OCI-LY3 (cell line): ENCODE measurements around the gene PCBP3.

Experiments used
- H2AFZ ChIP-seq: fragments of 200-600, 300-600 bp; shearing (Covaris generic); 2 replicates; pipeline ENCODE4 v1.6.0; 2014; ENCODE audit warnings: antibody characterized with exemption, low read depth, low read length
- H3K27ac ChIP-seq: fragments of 200-600, 300-600 bp; sonication (generic); 2 replicates; pipeline ENCODE4 v1.5.1; 2014; ENCODE audit warnings: mild to moderate bottlenecking, low read length, moderate library complexity, mixed read lengths
- H3K27me3 ChIP-seq: fragments of 200-600, 300-600 bp; sonication (generic); 2 replicates; pipeline ENCODE4 v1.6.1; 2014; ENCODE audit warnings: low read depth, low read length, mixed read lengths
- H3K36me3 ChIP-seq: fragments of 200-600, 300-600 bp; sonication (generic); replicated peaks from 2 replicates; pipeline ENCODE3; 2014; ENCODE audit warnings: low read depth, low read length, mixed read lengths
- H3K4me1 ChIP-seq: fragments of 300-600, 200-600 bp; sonication (generic); 2 replicates; pipeline ENCODE4 v1.6.1; 2014; ENCODE audit warnings: low read length, mixed read lengths
- H3K4me2 ChIP-seq: fragments of 200-600, 300-600 bp; sonication (generic); 2 replicates; pipeline ENCODE4 v1.6.1; 2014; ENCODE audit warnings: low read length, mixed read lengths
- H3K4me3 ChIP-seq: fragments of 300-600, 200-600 bp; sonication (generic); 2 replicates; pipeline ENCODE4 v1.5.1; 2014; ENCODE audit warnings: antibody characterized with exemption, mild to moderate bottlenecking, low read length, moderate library complexity
- H3K79me2 ChIP-seq: fragments of 300-600, 200-600 bp; shearing (Covaris generic); 2 replicates; pipeline ENCODE4 v1.6.1; 2014; ENCODE audit warnings: mild to moderate bottlenecking, low read length, mixed read lengths
- H3K9ac ChIP-seq: fragments of 300-600, 200-600 bp; shearing (Covaris generic); 2 replicates; pipeline ENCODE4 v1.6.0; 2014; ENCODE audit warnings: mild to moderate bottlenecking, low read length, moderate library complexity
- H3K9me3 ChIP-seq: fragments of 200-600, 300-600 bp; shearing (Covaris generic); 2 replicates; pipeline ENCODE4 v1.6.1; 2014; ENCODE audit warnings: low read length, mixed read lengths; ENCODE audit not compliant: insufficient read depth
- H4K20me1 ChIP-seq: fragments of 200-600, 300-600 bp; sonication (generic); 2 replicates; pipeline ENCODE4 v1.6.1; 2016; ENCODE audit warnings: low read length, mixed read lengths; ENCODE audit not compliant: insufficient read depth
- CTCF ChIP-seq: fragments of 200-600, 300-600 bp; sonication (generic); IDR thresholded peaks from 2 replicates; pipeline ENCODE4 v1.5.1; 2014; ENCODE audit warnings: antibody characterized with exemption, low read length, low read depth
- EZH2phosphoT487 ChIP-seq: fragments of 200-600 bp; shearing (Covaris generic); IDR thresholded peaks from 2 replicates; pipeline ENCODE4 v1.6.1; 2018; ENCODE audit warnings: antibody characterized with exemption, mixed run types, low read depth

PCBP3 gene

GRCh38 chr21:45930792-45931191 is 287.3 kb downstream of the PCBP3 start:
- Histone ChIP-seq H3K27ac (peak overlapping the region; percentile 88), H3K4me1 (peaks cover 32% of the 10 kb centered on the region), H3K9me3 (peaks cover 6% of the 10 kb centered on the region; the same call in 1 of the 2 replicates), H3K27me3 (no peaks in the 10 kb centered on the region), H2AFZ (no peak overlapping the region), H3K79me2 (no peaks in the 10 kb centered on the region), H3K9ac (no peak overlapping the region; the same call in 1 of the 2 replicates), H3K36me3 (no peaks in the 10 kb centered on the region), H3K4me3 (no peak overlapping the region), H3K4me2 (no peak overlapping the region), H4K20me1 (no peaks in the 10 kb centered on the region)
- TF ChIP-seq EZH2phosphoT487, result no peak

GRCh38 chr21:45931397-45931969 is 288.0 kb downstream of the PCBP3 start:
- H3K9me3 ChIP-seq, result peaks cover 6% of the 10 kb centered on the region; the same call in 1 of the 2 replicates
- no peaks in the 10 kb centered on the region for H4K20me1 ChIP-seq
- H3K9ac ChIP-seq, result peak overlapping the region; percentile 13; the same call in 1 of the 2 replicates
- peak overlapping the region; percentile 88 for H3K27ac ChIP-seq
- H3K27me3 ChIP-seq, result no peaks in the 10 kb centered on the region
- no peak overlapping the region for H3K4me3 ChIP-seq
- peak overlapping the region; percentile 12; the same call in 1 of the 2 replicates for H3K4me2 ChIP-seq
- TF ChIP-seq CTCF (no peak), EZH2phosphoT487 (no peak)
- no peak overlapping the region for H2AFZ ChIP-seq
- no peaks in the 10 kb centered on the region for H3K36me3 ChIP-seq
- no peaks in the 10 kb centered on the region for H3K79me2 ChIP-seq
- peaks cover 32% of the 10 kb centered on the region for H3K4me1 ChIP-seq

GRCh38 chr21:45932922-45933502 is 289.5 kb downstream of the PCBP3 start:
- Histone ChIP-seq H3K4me3 (no peak overlapping the region), H3K4me1 (peaks cover 32% of the 10 kb centered on the region), H2AFZ (no peak overlapping the region), H3K4me2 (peak overlapping the region; percentile 20; the same call in 1 of the 2 replicates), H3K27ac (peak overlapping the region; percentile 88), H3K36me3 (no peaks in the 10 kb centered on the region), H3K27me3 (no peaks in the 10 kb centered on the region), H3K9ac (no peak overlapping the region), H3K79me2 (no peaks in the 10 kb centered on the region), H4K20me1 (no peaks in the 10 kb centered on the region), H3K9me3 (peaks cover 6% of the 10 kb centered on the region; the same call in 1 of the 2 replicates)
- no peak for TF ChIP-seq EZH2phosphoT487
- TF ChIP-seq CTCF, result no peak

GRCh38 chr21:45934085-45934484 is 290.6 kb downstream of the PCBP3 start:
- Histone ChIP-seq H3K27ac (peak overlapping the region; percentile 88; the same call in 1 of the 2 replicates), H3K9me3 (peaks cover 6% of the 10 kb centered on the region; the same call in 1 of the 2 replicates), H3K79me2 (no peaks in the 10 kb centered on the region), H3K36me3 (no peaks in the 10 kb centered on the region), H3K27me3 (no peaks in the 10 kb centered on the region), H3K4me2 (no peak overlapping the region), H3K4me3 (no peak overlapping the region), H4K20me1 (no peaks in the 10 kb centered on the region), H3K9ac (no peak overlapping the region), H2AFZ (no peak overlapping the region), H3K4me1 (peaks cover 32% of the 10 kb centered on the region)
- TF ChIP-seq EZH2phosphoT487 (no peak), CTCF (no peak)
